Chondrocyte (in vitro differentiated cells): ENCODE results near the gene CETP. TPM values are rescaled to one million over a fixed set of nuclear protein-coding genes. Genes with fewer than 3 reads are reported as not detected.
"Not testable (repeated sequence)": the region's sequence is repeated elsewhere in the genome, so short reads cannot be mapped to it uniquely, and the experiment has no call there.

Source experiments
- DNase-seq: peaks from one replicate; pipeline ENCODE4 v3.0.0; 2021; ENCODE audit warnings: mixed read lengths, low spot score
- H3K27ac Mint-ChIP-seq: one replicate; pipeline ENCODE4 v1.8.0; 2021; ENCODE audit warnings: mild to moderate bottlenecking, moderate library complexity, mixed read lengths; ENCODE audit not compliant: unreplicated experiment
- H3K27me3 Mint-ChIP-seq: 2 replicates; pipeline ENCODE4 v1.8.0; 2021; ENCODE audit warnings: low read depth, mixed read lengths
- H3K36me3 Mint-ChIP-seq: 2 replicates; pipeline ENCODE4 v1.8.0; 2021; ENCODE audit warnings: low read depth, mixed read lengths
- H3K4me1 Mint-ChIP-seq: 2 replicates; pipeline ENCODE4 v1.8.0; 2021; ENCODE audit warnings: low read depth, mild to moderate bottlenecking, mixed read lengths
- H3K4me3 Mint-ChIP-seq: one replicate; pipeline ENCODE4 v1.8.0; 2021; ENCODE audit warnings: mild to moderate bottlenecking, moderate library complexity, mixed read lengths; ENCODE audit not compliant: unreplicated experiment
- H3K9me3 Mint-ChIP-seq: 2 replicates; pipeline ENCODE4 v1.8.0; 2021; ENCODE audit warnings: low read depth, mixed read lengths
- total RNA-seq: library from RNA; stranded (reverse); gene quantifications from 3 replicates; pipeline ENCODE4 v1.2.1, GENCODE V29; 2021
- TF ChIP-seq, protein P1 (sequence below): fragments of 200-600 bp; sonication (generic); IDR thresholded peaks from 2 replicates; pipeline ENCODE4 v1.5.0; 2021; ENCODE audit warnings: antibody characterized with exemption, mild to moderate bottlenecking, moderate library complexity

CETP gene
- total RNA-seq, 1 donor from 2014 or later, result not detected

DNA sequence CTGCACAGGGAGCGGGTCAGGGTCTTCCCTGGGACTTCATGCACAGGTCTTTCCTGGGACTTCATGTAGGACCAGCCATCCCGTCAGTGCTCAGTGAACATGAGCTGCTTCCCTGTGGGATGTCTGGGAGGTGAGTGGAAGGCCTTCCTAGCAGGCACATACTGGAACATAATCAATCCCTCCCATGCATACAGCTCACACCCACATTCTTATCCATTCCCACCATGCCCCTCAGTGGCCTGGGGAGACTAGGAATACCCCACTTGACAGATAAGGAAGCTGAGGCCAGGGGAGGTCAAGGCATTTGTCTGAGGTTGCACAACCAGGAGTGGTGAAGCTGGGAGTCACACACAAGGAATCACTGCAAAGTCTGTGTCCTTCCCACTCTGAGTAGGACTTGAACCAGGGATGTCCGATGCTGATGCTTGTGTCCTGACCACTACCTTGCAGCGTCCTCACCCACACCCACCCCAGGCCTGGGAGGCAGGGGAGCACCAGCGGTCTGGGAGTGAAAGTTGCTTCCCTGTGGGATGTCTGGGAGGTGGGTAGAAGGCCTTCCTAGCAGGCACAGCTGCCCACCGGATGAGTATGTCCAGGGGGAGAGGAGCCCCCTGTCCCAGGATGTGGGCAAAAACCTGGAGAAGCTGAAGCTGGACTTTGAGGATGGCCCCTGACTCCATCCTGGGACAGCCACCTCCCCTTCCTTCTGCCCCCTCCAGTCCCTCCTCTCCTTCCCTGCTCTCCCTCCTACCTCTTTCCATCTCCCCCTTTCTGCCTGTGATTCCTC lies 26.6 kb downstream of the CETP start:
- H3K36me3 Mint-ChIP-seq, result no peaks in the 10 kb centered on the region
- H3K9me3 Mint-ChIP-seq, result no peaks in the 10 kb centered on the region
- peak; percentile 24 for DNase-seq
- no peaks in the 10 kb centered on the region for H3K27me3 Mint-ChIP-seq
- peak overlapping the region; percentile 28 for H3K27ac Mint-ChIP-seq
- peak overlapping the region; percentile 99 for H3K4me3 Mint-ChIP-seq
- H3K4me1 Mint-ChIP-seq, result peaks cover 31% of the 10 kb centered on the region
- TF ChIP-seq, protein P1, sequence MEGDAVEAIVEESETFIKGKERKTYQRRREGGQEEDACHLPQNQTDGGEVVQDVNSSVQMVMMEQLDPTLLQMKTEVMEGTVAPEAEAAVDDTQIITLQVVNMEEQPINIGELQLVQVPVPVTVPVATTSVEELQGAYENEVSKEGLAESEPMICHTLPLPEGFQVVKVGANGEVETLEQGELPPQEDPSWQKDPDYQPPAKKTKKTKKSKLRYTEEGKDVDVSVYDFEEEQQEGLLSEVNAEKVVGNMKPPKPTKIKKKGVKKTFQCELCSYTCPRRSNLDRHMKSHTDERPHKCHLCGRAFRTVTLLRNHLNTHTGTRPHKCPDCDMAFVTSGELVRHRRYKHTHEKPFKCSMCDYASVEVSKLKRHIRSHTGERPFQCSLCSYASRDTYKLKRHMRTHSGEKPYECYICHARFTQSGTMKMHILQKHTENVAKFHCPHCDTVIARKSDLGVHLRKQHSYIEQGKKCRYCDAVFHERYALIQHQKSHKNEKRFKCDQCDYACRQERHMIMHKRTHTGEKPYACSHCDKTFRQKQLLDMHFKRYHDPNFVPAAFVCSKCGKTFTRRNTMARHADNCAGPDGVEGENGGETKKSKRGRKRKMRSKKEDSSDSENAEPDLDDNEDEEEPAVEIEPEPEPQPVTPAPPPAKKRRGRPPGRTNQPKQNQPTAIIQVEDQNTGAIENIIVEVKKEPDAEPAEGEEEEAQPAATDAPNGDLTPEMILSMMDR, result no peak

DNA sequence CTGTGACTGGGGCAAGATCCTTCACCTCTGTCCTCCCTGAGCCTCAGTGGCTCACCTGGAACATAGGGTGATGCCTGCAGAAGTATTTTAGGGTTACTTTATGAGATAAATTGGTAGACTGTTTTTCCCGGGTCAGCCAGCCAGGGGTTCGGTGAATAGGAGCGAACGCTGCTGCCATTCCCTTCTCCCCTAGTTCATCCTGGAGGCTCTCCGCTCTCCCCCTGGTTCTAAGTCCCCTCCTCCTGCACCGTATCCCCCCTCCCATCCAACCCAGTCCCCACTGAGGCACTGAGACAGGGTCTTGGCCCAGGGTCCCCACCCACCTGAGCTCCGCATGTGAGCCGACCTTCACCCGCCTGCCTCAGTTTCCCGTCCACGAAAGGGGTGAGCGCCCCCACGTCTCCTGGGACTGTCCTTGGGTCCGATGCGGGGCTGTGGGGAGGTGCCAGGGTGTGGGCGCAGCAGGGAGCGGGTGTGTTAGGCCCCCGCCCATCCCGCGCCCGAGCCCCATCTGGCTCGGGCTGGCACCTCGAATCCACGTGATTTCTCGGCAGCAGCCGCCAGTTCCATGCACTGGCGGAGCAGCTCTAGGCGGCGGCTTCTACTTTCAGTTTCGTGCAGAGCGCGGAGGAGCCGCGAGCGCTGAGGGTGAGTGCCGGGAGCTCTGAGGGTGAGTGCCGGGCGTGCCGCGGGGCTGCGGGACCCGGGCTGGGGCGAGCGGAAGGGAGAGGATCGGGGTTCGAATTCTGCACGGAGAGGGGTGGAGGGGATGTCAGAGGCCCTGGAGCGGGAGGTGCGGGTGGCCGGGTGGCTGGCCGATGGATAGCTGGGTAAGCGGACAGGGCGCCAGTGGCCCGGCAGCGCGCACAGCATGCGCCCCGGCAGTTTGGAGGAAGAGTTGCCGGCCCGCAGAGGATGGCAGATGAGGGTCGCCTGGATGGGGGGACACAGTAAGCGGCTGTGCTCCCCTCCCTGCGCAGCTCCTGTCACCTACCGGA lies 27.5 kb downstream of the CETP start, which contains the start of gene NLRC5:
TSS of gene NLRC5 (plus strand) at position 610 of the 998 bp plus-strand sequence. CDS start 31,156 bp downstream, outside the sequence.
- no peaks in the 10 kb centered on the region for H3K36me3 Mint-ChIP-seq
- H3K4me3 Mint-ChIP-seq, result peak within 1 kb of the TSS; percentile 99
- peak within 1 kb of the TSS; percentile 93 for H3K27ac Mint-ChIP-seq
- no peaks in the 10 kb centered on the region for H3K9me3 Mint-ChIP-seq
- H3K4me1 Mint-ChIP-seq, result peaks cover 26% of the 10 kb centered on the region
- no peak for DNase-seq
- TF ChIP-seq, protein P1, result peak; percentile 31
- H3K27me3 Mint-ChIP-seq, result no peaks in the 10 kb centered on the region

DNA sequence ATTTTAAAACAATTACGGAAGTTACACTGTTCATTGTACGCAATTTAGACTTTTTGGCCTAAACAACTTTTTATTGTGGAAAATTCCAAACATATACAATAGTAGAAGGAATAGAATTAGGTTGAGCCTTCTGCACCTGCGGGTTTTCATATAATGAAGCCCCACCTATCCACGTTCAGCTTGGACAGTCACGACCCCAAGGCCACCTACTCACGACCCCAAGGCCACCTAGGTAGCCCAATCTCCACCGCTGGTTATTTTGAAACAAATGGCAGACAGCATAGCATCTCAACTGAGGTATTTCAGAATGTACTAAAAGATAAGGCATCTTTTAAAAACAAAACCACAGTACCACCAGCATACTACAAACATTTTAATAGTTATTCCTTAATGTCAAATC lies 28.2 kb downstream of the CETP start:
- no peaks in the 10 kb centered on the region for H3K27me3 Mint-ChIP-seq
- H3K36me3 Mint-ChIP-seq, result no peaks in the 10 kb centered on the region
- DNase-seq, result no peak
- H3K27ac Mint-ChIP-seq, result no peak overlapping the region
- H3K4me1 Mint-ChIP-seq, result peaks cover 26% of the 10 kb centered on the region
- TF ChIP-seq, protein P1, result no peak
- peak overlapping the region; percentile 99 for H3K4me3 Mint-ChIP-seq
- no peaks in the 10 kb centered on the region for H3K9me3 Mint-ChIP-seq

DNA sequence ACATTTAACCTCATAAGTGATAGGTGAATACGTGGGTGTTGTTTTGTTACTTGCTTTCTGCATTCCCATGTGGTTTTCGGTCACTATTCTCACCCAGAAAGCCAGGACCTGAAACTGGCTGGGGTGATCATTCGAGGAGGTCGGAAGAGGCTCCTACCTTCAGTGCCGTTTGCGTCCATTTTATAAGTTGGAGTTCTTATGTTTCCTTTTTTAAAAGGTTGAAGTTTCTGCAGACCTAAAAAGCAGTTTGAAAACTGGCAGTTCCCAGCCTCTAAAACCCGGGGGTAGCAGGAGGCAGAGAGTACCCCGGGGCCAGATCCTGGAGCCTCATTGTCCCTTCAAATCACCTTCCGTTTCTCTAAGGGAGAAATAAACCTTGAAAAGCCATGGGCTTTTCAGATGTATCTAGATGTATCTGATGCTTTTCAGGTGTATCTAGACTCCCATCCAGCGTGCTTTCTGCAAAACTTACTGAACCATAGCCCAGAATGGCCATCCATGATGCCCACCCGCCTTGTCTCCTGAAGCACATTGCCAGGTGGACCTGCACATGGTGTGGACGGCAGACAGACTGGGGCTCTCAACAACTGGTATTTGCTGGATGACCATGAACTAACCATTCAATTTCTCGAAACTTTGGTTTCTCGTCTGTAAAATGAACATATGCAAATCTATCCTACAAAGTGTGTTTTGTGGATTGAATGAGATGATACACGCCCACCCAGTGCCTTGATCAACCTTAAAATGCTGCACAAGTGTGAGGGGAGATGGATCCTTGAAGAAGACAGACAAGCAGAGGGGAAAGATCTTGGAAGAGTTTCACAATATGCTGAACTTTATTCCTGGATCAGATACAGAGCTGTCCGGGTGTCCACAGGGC lies 28.9 kb downstream of the CETP start:
- peaks cover 20% of the 10 kb centered on the region for H3K4me1 Mint-ChIP-seq
- TF ChIP-seq, protein P1, result no peak
- DNase-seq, result no peak
- no peaks in the 10 kb centered on the region for H3K27me3 Mint-ChIP-seq
- no peak overlapping the region for H3K27ac Mint-ChIP-seq
- no peaks in the 10 kb centered on the region for H3K9me3 Mint-ChIP-seq
- H3K36me3 Mint-ChIP-seq, result no peaks in the 10 kb centered on the region
- no peak overlapping the region for H3K4me3 Mint-ChIP-seq

DNA sequence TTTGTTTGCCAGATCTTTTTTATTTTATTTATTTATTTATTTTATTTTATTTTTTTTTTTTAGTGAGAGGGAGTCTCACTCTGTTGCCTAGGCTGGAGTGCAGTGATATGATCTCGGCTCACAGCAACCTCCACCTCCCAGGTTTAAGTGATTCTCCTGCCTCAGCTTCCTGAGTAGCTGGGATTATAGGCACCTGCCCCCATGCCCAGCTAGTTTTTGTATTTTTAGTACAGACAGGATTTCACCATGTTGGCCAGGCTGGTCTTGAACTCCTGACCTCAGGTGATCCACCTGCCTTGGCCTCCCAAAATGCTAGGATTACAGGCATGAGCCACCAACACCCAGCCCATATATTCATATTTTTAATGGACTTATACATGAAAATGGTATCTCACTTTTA lies 30.7 kb downstream of the CETP start:
- H3K27me3 Mint-ChIP-seq, result not testable (repeated sequence)

More for the DNA sequence above, 30.7 kb downstream of the CETP start:
- H3K27ac Mint-ChIP-seq, H3K9me3 Mint-ChIP-seq, H3K36me3 Mint-ChIP-seq, H3K4me3 Mint-ChIP-seq, DNase-seq: not testable (repeated sequence)
- H3K4me1 Mint-ChIP-seq, result peaks cover 18% of the 10 kb centered on the region
